Liver (tissue), 9 donors: ENCODE measurements around the gene HAUS5. TPM values are rescaled to one million over a fixed set of nuclear protein-coding genes. Genes with fewer than 3 reads are reported as not detected.

Experiments used
- DNase-seq: peaks from one replicate; pipeline ENCODE4 v3.0.0-alpha.2; 2017; ENCODE audit warnings: low spot score
- H3K27ac ChIP-seq, 2 donors: one replicate each; pipeline ENCODE4 v1.7.0; 2013; ENCODE audit warnings: inconsistent platforms in 2 of 2, low read length in 2 of 2, control low read depth in 1 of 2, low read depth in 1 of 2, mild to moderate bottlenecking in 1 of 2
- H3K27me3 ChIP-seq, 4 donors: one replicate each; pipeline versions ENCODE4 v1.6.1 to v1.7.0; 2013; ENCODE audit warnings: low read length in 3 of 4, inconsistent platforms in 1 of 4, mild to moderate bottlenecking in 1 of 4, moderate library complexity in 1 of 4; ENCODE audit not compliant: control insufficient read depth in 4 of 4, insufficient read depth in 4 of 4
- H3K36me3 ChIP-seq, 4 donors: one replicate each; pipeline versions ENCODE4 v1.6.1 to v1.7.0; 2013; ENCODE audit warnings: low read length in 3 of 4, mild to moderate bottlenecking in 3 of 4, low read depth in 1 of 4, moderate library complexity in 1 of 4; ENCODE audit not compliant: control insufficient read depth in 4 of 4, insufficient read depth in 3 of 4
- H3K4me1 ChIP-seq, 4 donors: one replicate each; pipeline versions ENCODE4 v1.6.1 to v1.7.0; 2013; ENCODE audit warnings: low read length in 3 of 4, mild to moderate bottlenecking in 3 of 4, moderate library complexity in 1 of 4; ENCODE audit not compliant: control insufficient read depth in 4 of 4, insufficient read depth in 4 of 4
- H3K4me3 ChIP-seq, 3 donors: one replicate each; pipeline versions ENCODE4 v1.6.1 to v1.7.0; 2013; ENCODE audit warnings: low read length in 3 of 3, control low read depth in 1 of 3, low read depth in 1 of 3, mild to moderate bottlenecking in 1 of 3
- H3K9ac ChIP-seq, 2 donors: one replicate each; pipeline ENCODE4 v1.7.0; 2013; ENCODE audit warnings: low read length in 2 of 2, mild to moderate bottlenecking in 2 of 2, moderate library complexity in 2 of 2, control low read depth in 1 of 2, low read depth in 1 of 2
- H3K9me3 ChIP-seq, 4 donors: one replicate each; pipeline versions ENCODE4 v1.6.1 to v1.7.0; 2013; ENCODE audit warnings: low read length in 3 of 4; ENCODE audit not compliant: control insufficient read depth in 4 of 4
- ATF3 ChIP-seq: IDR thresholded peaks from 2 replicates; pipeline ENCODE4 v1.6.1; 2016; ENCODE audit warnings: antibody characterized with exemption
- CTCF ChIP-seq: fragments of 150-350 bp; IDR thresholded peaks from 2 replicates; pipeline ENCODE4 v1.5.1; 2017; ENCODE audit warnings: improper control_type of control experiment, low read depth, low read length; ENCODE audit not compliant: missing input control
- EGR1 ChIP-seq, 2 donors: IDR thresholded peaks; 2 replicates each; pipeline ENCODE4 v1.6.1; 2016 to 2018; ENCODE audit warnings: antibody characterized with exemption in 2 of 2, low read depth in 2 of 2
- FOXA1 ChIP-seq: IDR thresholded peaks from 2 replicates; pipeline ENCODE4 v1.6.1; 2016; ENCODE audit warnings: antibody characterized with exemption
- FOXA2 ChIP-seq: IDR thresholded peaks from 2 replicates; pipeline ENCODE4 v1.6.1; 2016; ENCODE audit warnings: antibody characterized with exemption
- HNF4A ChIP-seq, 2 donors: conservative IDR thresholded peaks; 2 replicates each; pipeline ENCODE4 v1.6.1; 2016; ENCODE audit warnings: antibody characterized with exemption in 2 of 2, mild to moderate bottlenecking in 2 of 2
- JUND ChIP-seq, 2 donors: IDR thresholded peaks; 2 replicates each; pipeline ENCODE4 v1.6.1; 2016; ENCODE audit warnings: antibody characterized with exemption in 2 of 2
- MAX ChIP-seq: IDR thresholded peaks from 2 replicates; pipeline ENCODE4 v1.6.1; 2016; ENCODE audit warnings: antibody characterized with exemption
- REST ChIP-seq: IDR thresholded peaks from 2 replicates; pipeline ENCODE4 v1.6.1; 2016; ENCODE audit warnings: antibody characterized with exemption, mild to moderate bottlenecking
- RXRA ChIP-seq, 2 donors: IDR thresholded peaks; 2 replicates each; pipeline ENCODE4 v1.6.1; 2017 to 2018; ENCODE audit warnings: antibody characterized with exemption in 2 of 2, mild to moderate bottlenecking in 1 of 2
- SP1 ChIP-seq: IDR thresholded peaks from 2 replicates; pipeline ENCODE4 v1.6.1; 2018; ENCODE audit warnings: antibody characterized with exemption, mild to moderate bottlenecking
- YY1 ChIP-seq: IDR thresholded peaks from 2 replicates; pipeline ENCODE4 v1.6.1; 2016; ENCODE audit warnings: antibody characterized with exemption, mild to moderate bottlenecking
- ZBTB33 ChIP-seq: IDR thresholded peaks from 2 replicates; pipeline ENCODE4 v1.6.1; 2016; ENCODE audit warnings: antibody characterized with exemption
- WGBS: extraction: QIAGEN DNeasy Blood & Tissue Kit; methylation state at CpG from one replicate; pipeline ENCODE4 v1.1.7; 2013; 5-methylcytosine and 5-hydroxymethylcytosine counted together
- polyA plus RNA-seq, 2 donors: library from polyadenylated mRNA; stranded (reverse) in 1 of 2; unstranded in 1 of 2; fragments of 200-250 nt in 1 of 2; fragments of >200 nt in 1 of 2; fragmentation: Nextera tagmentation in 1 of 2; extraction: Ambion mirVana in 1 of 2; gene quantifications; one replicate each; pipeline versions ENCODE4 v1.2.1 to v1.2.3, GENCODE V29; 2013 to 2015
- total RNA-seq, 2 donors: library from RNA; depleted of rRNA; stranded (reverse); fragments of >200 nt; gene quantifications; one replicate each; pipeline ENCODE4 v1.2.3, GENCODE V29; 2014
- donor health status: healthy.
- donor health status: healthy.
- donor health status: healthy.
- donor health status: healthy.
- donor health status: healthy.

The HAUS5 gene
- total and polyA plus RNA-seq, 4 donors: 1.9 to 7.3 (median 2.3) TPM

- Histone ChIP-seq H3K9ac (no peak overlapping the region), H3K36me3 (peaks cover 2 to 6% (median 5%) of the 10 kb centered on the region in 4 donors), H3K27ac (no peak overlapping the region), H3K4me3 (no peak overlapping the region), H3K4me1 (peaks cover 8 to 13% (median 12%) of the 10 kb centered on the region in 4 donors), H3K9me3 (no peaks in the 10 kb centered on the region), H3K27me3 (no peaks in the 10 kb centered on the region)
- WGBS: 96% methylated on average over 24 of the region's 24 CpGs
- no peak for TF ChIP-seq FOXA1
- TF ChIP-seq JUND (IDR thresholded peaks at IDR 0.05): no peak
- no peak for TF ChIP-seq SP1
- TF ChIP-seq FOXA2: no peak
- TF ChIP-seq REST: no peak
- no peak for TF ChIP-seq RXRA (IDR thresholded peaks at IDR 0.05)
- TF ChIP-seq CTCF: no peak
- no peak for TF ChIP-seq ZBTB33
- TF ChIP-seq EGR1 (IDR thresholded peaks at IDR 0.05; ENCODE audit: low read depth in 2 of 2): no peak
- TF ChIP-seq ATF3: no peak
- no peak for TF ChIP-seq HNF4A (conservative IDR thresholded peaks at IDR 0.05)
- TF ChIP-seq MAX: no peak
- DNase-seq: no peak
Measured at GRCh38 chr19:35665157-35665556, 52.6 kb downstream of the HAUS5 start.

GRCh38 chr19:35665604-35666003 lies 53.1 kb downstream of the HAUS5 start:
- Histone ChIP-seq H3K4me3 (no peak overlapping the region), H3K27ac (no peak overlapping the region), H3K9ac (no peak overlapping the region), H3K36me3 (peaks cover 2 to 6% (median 5%) of the 10 kb centered on the region in 4 donors), H3K27me3 (no peaks in the 10 kb centered on the region), H3K4me1 (peaks cover 4 to 11% (median 10%) of the 10 kb centered on the region in 4 donors), H3K9me3 (no peaks in the 10 kb centered on the region)
- DNase-seq: no peak
- WGBS: 80% methylated on average over 7 of the region's 7 CpGs
- no peak for TF ChIP-seq RXRA (IDR thresholded peaks at IDR 0.05)
- TF ChIP-seq YY1: no peak
